Panc1 (cell line): ENCODE data around the gene SMC4. TPM values are rescaled to one million over a fixed set of nuclear protein-coding genes. Genes with fewer than 3 reads are reported as not detected.

Experiments
- ATAC-seq: fragments of 200-7000 bp; cut with Tn5 transposase; 2 replicates; pipeline ENCODE4 v1.9.1; 2020; ENCODE audit warnings: mild to moderate bottlenecking, moderate library complexity
- BruUV-seq: library from RNA; stranded (reverse); fragments of 400-500 nt; replicated peaks from 2 replicates; lab custom pipeline; 2021; lab: Mats Ljungman, UMichigan
- CTCF ChIA-PET: fragments of 300-600 bp; sonication (Branson Sonifier 250); formaldehyde crosslinking; loops from one replicate; lab custom pipeline; 2022; ENCODE audit warnings: antibody characterized with exemption; lab: Charles Lee
- POLR2A ChIA-PET: fragments of 300-600 bp; sonication (Branson Sonifier 250); formaldehyde crosslinking; loops from one replicate; lab custom pipeline; 2022; ENCODE audit warnings: antibody characterized with exemption; lab: Charles Lee
- DNase-seq: peaks from one replicate; pipeline ENCODE4 v3.0.0-alpha.2; 2010; ENCODE audit warnings: low read depth, low spot score
- H3K27ac ChIP-seq: 2 replicates; pipeline ENCODE4 v1.5.1; 2011; ENCODE audit warnings: mild to moderate bottlenecking, low read length, inconsistent platforms
- H3K27me3 ChIP-seq: fragments of 200-500 bp; sonication (Bioruptor generic); 2 replicates; pipeline ENCODE4 v1.6.0; 2014; ENCODE audit warnings: low read length, inconsistent platforms; ENCODE audit not compliant: control insufficient read depth, insufficient read depth
- H3K36me3 ChIP-seq: fragments of 200-500 bp; sonication (Bioruptor generic); 2 replicates; pipeline ENCODE4 v1.5.1; 2014; ENCODE audit warnings: inconsistent platforms, mild to moderate bottlenecking, low read length, moderate library complexity; ENCODE audit not compliant: control insufficient read depth, insufficient read depth
- H3K4me1 ChIP-seq: 2 replicates; pipeline ENCODE4 v1.5.1; 2011; ENCODE audit warnings: inconsistent platforms, mild to moderate bottlenecking, low read length, moderate library complexity; ENCODE audit not compliant: control insufficient read depth, insufficient read depth
- H3K4me3 ChIP-seq, 2 experiments: 2 replicates each; pipeline ENCODE4 v1.5.1; 2011 to 2012; ENCODE audit warnings: low read depth in 2 of 2, low read length in 2 of 2, mild to moderate bottlenecking in 2 of 2, inconsistent platforms in 1 of 2, moderate library complexity in 1 of 2
- H3K9me3 ChIP-seq: fragments of 200-500 bp; sonication (Bioruptor generic); 2 replicates; pipeline ENCODE4 v1.5.1; 2014; ENCODE audit warnings: low read depth, mild to moderate bottlenecking, inconsistent platforms, low read length, moderate library complexity; ENCODE audit not compliant: control insufficient read depth, insufficient read depth
- POLR2AphosphoS5 ChIP-seq: IDR thresholded peaks from 2 replicates; pipeline ENCODE4 v1.6.1; 2012; ENCODE audit warnings: mild to moderate bottlenecking, low read depth, low read length, moderate library complexity
- SIN3A ChIP-seq: IDR thresholded peaks from 2 replicates; pipeline ENCODE4 v1.6.1; 2012; ENCODE audit warnings: low read depth, mild to moderate bottlenecking, low read length, moderate library complexity, borderline replicate concordance; ENCODE audit not compliant: insufficient read depth
- TCF7L2 ChIP-seq: IDR thresholded peaks from 2 replicates; pipeline ENCODE4 v1.6.1; 2011; ENCODE audit warnings: mild to moderate bottlenecking, low read depth, low read length, inconsistent platforms
- in situ Hi-C: cut with HindIII; loops from 2 replicates; pipeline ENCODE4 v1.10.0; 2016; ENCODE audit warnings: low sequenced_read_pairs, low pct_unique_long_range_greater_than_20kb
- intact Hi-C: fragments of 100-400 bp; cut with micrococcal nuclease; formaldehyde crosslinking; loops from one replicate; pipeline ENCODE4 v1.10.0; 2022; ENCODE audit not compliant: unreplicated experiment
- total RNA-seq: library from RNA; stranded (reverse); gene quantifications from one replicate; pipeline ENCODE4 v1.2.1, GENCODE V29; 2021; ENCODE audit not compliant: unreplicated experiment
- TF ChIP-seq, protein P1 (sequence below): fragments of 450-650 bp; IDR thresholded peaks from 2 replicates; pipeline ENCODE4 v1.5.1; 2017; ENCODE audit warnings: mild to moderate bottlenecking
- TF ChIP-seq, protein P2 (sequence below), 2 experiments: IDR thresholded peaks; 2 replicates each; pipeline ENCODE4 v1.6.1; 2011 to 2012; ENCODE audit warnings: low read depth in 2 of 2, control low read depth in 1 of 2, low read length in 1 of 2, mild to moderate bottlenecking in 1 of 2, moderate library complexity in 1 of 2; ENCODE audit not compliant: insufficient read depth in 1 of 2

The SMC4 gene
- total RNA-seq, 1 experiment from 2014 or later: 160 TPM

DNA sequence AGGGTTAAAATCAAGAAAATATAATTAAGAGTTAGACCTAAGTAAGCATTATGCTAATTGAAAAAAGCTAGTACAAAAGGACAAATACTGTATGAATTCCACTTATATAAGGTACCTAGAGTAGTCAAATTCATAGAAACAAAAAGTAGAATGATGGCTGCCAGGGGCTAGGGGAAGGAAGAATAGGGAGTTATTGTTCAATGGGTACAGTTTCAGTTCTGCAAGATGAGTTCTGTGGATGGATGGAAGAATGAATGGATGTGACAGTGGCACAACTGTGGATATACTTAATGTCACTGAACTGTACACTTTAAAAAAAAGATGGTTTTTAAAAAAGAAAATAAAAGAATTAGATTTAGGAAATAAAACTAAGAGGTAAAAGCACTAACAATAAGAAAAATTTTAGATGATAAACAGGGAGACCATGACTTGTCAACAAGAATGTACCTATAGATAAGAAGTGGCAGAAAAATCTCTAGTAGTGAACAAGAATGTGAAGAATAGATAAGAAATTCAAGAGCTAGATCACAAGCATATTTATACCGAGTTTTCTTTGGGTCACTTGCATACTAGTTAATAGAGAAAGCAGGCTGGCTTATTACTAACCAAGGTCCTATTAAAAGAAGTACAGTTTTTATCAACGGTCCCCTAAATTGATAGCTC, 6.0 kb upstream of the SMC4 start:
- ATAC-seq (no peak), DNase-seq (no peak)
- in situ Hi-C loops (no loop called here), intact Hi-C loops (no loop called here)
- no peaks in the 10 kb centered on the region for H3K36me3 ChIP-seq
- CTCF ChIA-PET: no interaction called here
- no TSS peak for BruUV-seq
- no peaks in the 10 kb centered on the region for H3K27me3 ChIP-seq
- H3K9me3 ChIP-seq: no peaks in the 10 kb centered on the region
- H3K4me1 ChIP-seq: peaks cover 10% of the 10 kb centered on the region
- no peak overlapping the region for H3K4me3 ChIP-seq
- TF ChIP-seq TCF7L2 (no peak), SIN3A (no peak), POLR2AphosphoS5 (no peak)
- TF ChIP-seq, protein P1, sequence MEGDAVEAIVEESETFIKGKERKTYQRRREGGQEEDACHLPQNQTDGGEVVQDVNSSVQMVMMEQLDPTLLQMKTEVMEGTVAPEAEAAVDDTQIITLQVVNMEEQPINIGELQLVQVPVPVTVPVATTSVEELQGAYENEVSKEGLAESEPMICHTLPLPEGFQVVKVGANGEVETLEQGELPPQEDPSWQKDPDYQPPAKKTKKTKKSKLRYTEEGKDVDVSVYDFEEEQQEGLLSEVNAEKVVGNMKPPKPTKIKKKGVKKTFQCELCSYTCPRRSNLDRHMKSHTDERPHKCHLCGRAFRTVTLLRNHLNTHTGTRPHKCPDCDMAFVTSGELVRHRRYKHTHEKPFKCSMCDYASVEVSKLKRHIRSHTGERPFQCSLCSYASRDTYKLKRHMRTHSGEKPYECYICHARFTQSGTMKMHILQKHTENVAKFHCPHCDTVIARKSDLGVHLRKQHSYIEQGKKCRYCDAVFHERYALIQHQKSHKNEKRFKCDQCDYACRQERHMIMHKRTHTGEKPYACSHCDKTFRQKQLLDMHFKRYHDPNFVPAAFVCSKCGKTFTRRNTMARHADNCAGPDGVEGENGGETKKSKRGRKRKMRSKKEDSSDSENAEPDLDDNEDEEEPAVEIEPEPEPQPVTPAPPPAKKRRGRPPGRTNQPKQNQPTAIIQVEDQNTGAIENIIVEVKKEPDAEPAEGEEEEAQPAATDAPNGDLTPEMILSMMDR: no peak
- TF ChIP-seq, protein P2, sequence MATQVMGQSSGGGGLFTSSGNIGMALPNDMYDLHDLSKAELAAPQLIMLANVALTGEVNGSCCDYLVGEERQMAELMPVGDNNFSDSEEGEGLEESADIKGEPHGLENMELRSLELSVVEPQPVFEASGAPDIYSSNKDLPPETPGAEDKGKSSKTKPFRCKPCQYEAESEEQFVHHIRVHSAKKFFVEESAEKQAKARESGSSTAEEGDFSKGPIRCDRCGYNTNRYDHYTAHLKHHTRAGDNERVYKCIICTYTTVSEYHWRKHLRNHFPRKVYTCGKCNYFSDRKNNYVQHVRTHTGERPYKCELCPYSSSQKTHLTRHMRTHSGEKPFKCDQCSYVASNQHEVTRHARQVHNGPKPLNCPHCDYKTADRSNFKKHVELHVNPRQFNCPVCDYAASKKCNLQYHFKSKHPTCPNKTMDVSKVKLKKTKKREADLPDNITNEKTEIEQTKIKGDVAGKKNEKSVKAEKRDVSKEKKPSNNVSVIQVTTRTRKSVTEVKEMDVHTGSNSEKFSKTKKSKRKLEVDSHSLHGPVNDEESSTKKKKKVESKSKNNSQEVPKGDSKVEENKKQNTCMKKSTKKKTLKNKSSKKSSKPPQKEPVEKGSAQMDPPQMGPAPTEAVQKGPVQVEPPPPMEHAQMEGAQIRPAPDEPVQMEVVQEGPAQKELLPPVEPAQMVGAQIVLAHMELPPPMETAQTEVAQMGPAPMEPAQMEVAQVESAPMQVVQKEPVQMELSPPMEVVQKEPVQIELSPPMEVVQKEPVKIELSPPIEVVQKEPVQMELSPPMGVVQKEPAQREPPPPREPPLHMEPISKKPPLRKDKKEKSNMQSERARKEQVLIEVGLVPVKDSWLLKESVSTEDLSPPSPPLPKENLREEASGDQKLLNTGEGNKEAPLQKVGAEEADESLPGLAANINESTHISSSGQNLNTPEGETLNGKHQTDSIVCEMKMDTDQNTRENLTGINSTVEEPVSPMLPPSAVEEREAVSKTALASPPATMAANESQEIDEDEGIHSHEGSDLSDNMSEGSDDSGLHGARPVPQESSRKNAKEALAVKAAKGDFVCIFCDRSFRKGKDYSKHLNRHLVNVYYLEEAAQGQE (IDR thresholded peaks at IDR 0.05; ENCODE audit: insufficient read depth in 1 of 2, low read depth in 2 of 2, low read length in 1 of 2): no peak
- no peak overlapping the region for H3K27ac ChIP-seq
- POLR2A ChIA-PET: no interaction called here

DNA sequence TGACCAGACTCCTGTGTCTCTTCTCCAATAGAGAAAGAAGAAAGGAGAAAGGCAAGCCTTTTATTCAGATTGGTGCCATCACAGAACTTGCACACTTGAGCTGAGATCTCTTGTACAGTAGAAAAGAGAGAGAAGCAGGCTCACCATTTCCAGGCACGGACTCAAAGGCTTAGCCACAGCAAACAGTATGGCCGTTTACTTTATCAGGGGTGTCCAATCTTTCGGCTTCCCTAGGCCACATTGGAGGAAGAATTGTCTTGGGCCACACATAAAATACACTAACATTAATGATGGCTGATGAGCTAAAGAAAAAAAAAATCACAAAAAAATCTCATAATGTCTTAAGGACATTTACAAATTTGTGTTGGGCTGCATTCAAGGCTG, 5.4 kb upstream of the SMC4 start:
- ATAC-seq: no peak
- intact Hi-C loops: no loop called here
- H3K9me3 ChIP-seq: no peaks in the 10 kb centered on the region
- CTCF ChIA-PET: no interaction called here
- TF ChIP-seq, protein P2 (IDR thresholded peaks at IDR 0.05; ENCODE audit: insufficient read depth in 1 of 2, low read depth in 2 of 2, low read length in 1 of 2): no peak
- no peak for TF ChIP-seq POLR2AphosphoS5
- no peak for TF ChIP-seq SIN3A
- no peak for TF ChIP-seq TCF7L2
- TF ChIP-seq, protein P1: no peak
- no peaks in the 10 kb centered on the region for H3K36me3 ChIP-seq
- H3K4me3 ChIP-seq: no peak overlapping the region
- H3K27me3 ChIP-seq: no peaks in the 10 kb centered on the region
- in situ Hi-C loops: no loop called here
- DNase-seq: no peak
- no peak overlapping the region for H3K27ac ChIP-seq
- POLR2A ChIA-PET: no interaction called here
- BruUV-seq: no TSS peak
- peaks cover 11% of the 10 kb centered on the region for H3K4me1 ChIP-seq
